Keratinocyte (primary cell): ENCODE results near the gene TRMT10B.

Source experiments
- CTCF ChIP-seq, 3 experiments: IDR thresholded peaks in 1 of 3; conservative IDR thresholded peaks in 1 of 3; optimal IDR thresholded peaks in 1 of 3; 2 replicates in 2 of 3; 3 replicates in 1 of 3; pipeline versions ENCODE3 to v1.5.1; 2011; ENCODE audit warnings: low read length in 3 of 3, mild to moderate bottlenecking in 3 of 3, moderate library complexity in 2 of 3, control low read depth in 1 of 3, inconsistent platforms in 1 of 3; ENCODE audit not compliant: insufficient read depth in 2 of 3; ENCODE audit errors: extremely low read depth in 1 of 3
- EZH2 ChIP-seq: IDR thresholded peaks from one replicate; pipeline ENCODE4 v1.6.1; 2012; ENCODE audit warnings: inconsistent platforms, mild to moderate bottlenecking, low read length, moderate library complexity

- TF ChIP-seq CTCF (optimal IDR thresholded peaks at IDR 0.05 in 1 of 3, IDR thresholded peaks at IDR 0.05 in 1 of 3, conservative IDR thresholded peaks at IDR 0.05 in 1 of 3; ENCODE audit: extremely low read depth in 1 of 3, insufficient read depth in 2 of 3, low read length in 3 of 3) (no peak), EZH2 (no peak)
Observed at GRCh38 chr9:37798677-37799076, 45.1 kb downstream of the TRMT10B start.
